Transverse colon (tissue), 4 donors: Measurements from ENCODE around the gene ROCK1.

ENCODE experiments used
- POLR2A ChIP-seq: fragments of 450-650 bp; IDR thresholded peaks from one replicate; pipeline ENCODE4 v1.6.1; 2016; ENCODE audit warnings: antibody characterized with exemption, mild to moderate bottlenecking, moderate library complexity
- POLR2AphosphoS5 ChIP-seq, 3 donors: sonication (generic); formaldehyde crosslinking; IDR thresholded peaks; one replicate each; pipeline ENCODE4 v1.6.1; 2016; ENCODE audit warnings: antibody characterized with exemption in 3 of 3
- TF ChIP-seq, protein P1 (sequence below), 5 experiments: fragments of 200-600 bp in 3 of 5; fragments of 450-650 bp in 2 of 5; sonication (generic) in 3 of 5; IDR thresholded peaks; 1 replicate in 2 of 5; 2 replicates in 3 of 5; pipeline ENCODE4 v1.5.1; 2016 to 2017; ENCODE audit warnings: antibody characterized with exemption in 5 of 5, inconsistent platforms in 3 of 5, mild to moderate bottlenecking in 2 of 5, moderate library complexity in 1 of 5

DNA sequence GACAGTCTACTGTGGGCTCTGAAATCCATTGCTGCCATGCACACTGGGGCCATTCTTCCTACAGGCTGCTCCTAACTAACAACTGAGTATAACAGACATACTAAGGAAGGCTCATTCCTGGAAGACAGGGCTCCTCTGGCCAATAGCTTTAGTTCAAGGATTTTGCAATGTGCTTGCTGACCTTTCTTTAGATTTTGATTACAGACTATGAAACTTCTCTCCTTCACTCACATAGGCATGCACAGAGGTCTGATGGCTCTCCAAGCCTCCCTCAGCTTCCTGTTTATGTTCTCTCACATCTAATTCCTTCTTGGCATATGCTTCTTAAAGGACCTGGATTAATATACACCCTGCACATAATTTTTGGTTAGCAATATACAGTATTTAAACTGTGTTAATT is 34.4 kb upstream of the ROCK1 start:
- TF ChIP-seq, protein P1, sequence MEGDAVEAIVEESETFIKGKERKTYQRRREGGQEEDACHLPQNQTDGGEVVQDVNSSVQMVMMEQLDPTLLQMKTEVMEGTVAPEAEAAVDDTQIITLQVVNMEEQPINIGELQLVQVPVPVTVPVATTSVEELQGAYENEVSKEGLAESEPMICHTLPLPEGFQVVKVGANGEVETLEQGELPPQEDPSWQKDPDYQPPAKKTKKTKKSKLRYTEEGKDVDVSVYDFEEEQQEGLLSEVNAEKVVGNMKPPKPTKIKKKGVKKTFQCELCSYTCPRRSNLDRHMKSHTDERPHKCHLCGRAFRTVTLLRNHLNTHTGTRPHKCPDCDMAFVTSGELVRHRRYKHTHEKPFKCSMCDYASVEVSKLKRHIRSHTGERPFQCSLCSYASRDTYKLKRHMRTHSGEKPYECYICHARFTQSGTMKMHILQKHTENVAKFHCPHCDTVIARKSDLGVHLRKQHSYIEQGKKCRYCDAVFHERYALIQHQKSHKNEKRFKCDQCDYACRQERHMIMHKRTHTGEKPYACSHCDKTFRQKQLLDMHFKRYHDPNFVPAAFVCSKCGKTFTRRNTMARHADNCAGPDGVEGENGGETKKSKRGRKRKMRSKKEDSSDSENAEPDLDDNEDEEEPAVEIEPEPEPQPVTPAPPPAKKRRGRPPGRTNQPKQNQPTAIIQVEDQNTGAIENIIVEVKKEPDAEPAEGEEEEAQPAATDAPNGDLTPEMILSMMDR (IDR thresholded peaks at IDR 0.05), result no peak
- TF ChIP-seq POLR2AphosphoS5 (IDR thresholded peaks at IDR 0.05), result no peak
- TF ChIP-seq POLR2A, result no peak
